NB4 (cell line): ENCODE measurements around the gene UTP20.

Experiments
- POLR2A ChIP-seq: IDR thresholded peaks from 2 replicates; pipeline ENCODE4 v1.6.1; 2011; ENCODE audit warnings: mild to moderate bottlenecking; ENCODE audit not compliant: insufficient read length; ENCODE audit errors: extremely low read depth
- TF ChIP-seq, protein P1 (sequence below): IDR thresholded peaks from one replicate; pipeline ENCODE4 v1.5.1; 2012; ENCODE audit warnings: low read depth, low read length
- TF ChIP-seq, protein P2 (sequence below): IDR thresholded peaks from 2 replicates; pipeline ENCODE4 v1.6.1; 2011; ENCODE audit warnings: low read depth, low read length

DNA sequence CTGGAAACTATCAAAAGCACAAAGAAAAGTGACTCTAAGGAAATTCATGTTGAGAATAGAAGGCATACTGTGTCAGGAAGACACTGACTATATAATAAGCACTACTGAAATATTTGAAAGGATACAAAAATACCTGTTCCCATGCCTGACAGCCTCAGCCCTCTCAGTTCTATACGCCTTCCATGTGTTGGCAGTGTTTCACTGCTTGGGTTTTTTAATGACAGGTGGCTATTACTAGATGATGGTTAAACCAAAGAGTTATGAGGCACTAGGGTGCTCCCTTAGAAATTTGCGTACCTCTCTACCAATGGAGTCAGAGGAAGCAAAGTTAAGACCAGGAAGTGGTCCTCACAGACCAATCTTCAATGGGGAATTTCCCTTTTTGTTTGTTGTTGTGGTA is 44.2 kb upstream of the UTP20 start:
- TF ChIP-seq, protein P1, sequence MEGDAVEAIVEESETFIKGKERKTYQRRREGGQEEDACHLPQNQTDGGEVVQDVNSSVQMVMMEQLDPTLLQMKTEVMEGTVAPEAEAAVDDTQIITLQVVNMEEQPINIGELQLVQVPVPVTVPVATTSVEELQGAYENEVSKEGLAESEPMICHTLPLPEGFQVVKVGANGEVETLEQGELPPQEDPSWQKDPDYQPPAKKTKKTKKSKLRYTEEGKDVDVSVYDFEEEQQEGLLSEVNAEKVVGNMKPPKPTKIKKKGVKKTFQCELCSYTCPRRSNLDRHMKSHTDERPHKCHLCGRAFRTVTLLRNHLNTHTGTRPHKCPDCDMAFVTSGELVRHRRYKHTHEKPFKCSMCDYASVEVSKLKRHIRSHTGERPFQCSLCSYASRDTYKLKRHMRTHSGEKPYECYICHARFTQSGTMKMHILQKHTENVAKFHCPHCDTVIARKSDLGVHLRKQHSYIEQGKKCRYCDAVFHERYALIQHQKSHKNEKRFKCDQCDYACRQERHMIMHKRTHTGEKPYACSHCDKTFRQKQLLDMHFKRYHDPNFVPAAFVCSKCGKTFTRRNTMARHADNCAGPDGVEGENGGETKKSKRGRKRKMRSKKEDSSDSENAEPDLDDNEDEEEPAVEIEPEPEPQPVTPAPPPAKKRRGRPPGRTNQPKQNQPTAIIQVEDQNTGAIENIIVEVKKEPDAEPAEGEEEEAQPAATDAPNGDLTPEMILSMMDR = no peak
- TF ChIP-seq POLR2A = no peak
- TF ChIP-seq, protein P2, sequence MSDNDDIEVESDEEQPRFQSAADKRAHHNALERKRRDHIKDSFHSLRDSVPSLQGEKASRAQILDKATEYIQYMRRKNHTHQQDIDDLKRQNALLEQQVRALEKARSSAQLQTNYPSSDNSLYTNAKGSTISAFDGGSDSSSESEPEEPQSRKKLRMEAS = no peak
